Measurements from ENCODE around the gene EIF4E3. TPM values are rescaled to one million over a fixed set of nuclear protein-coding genes. Genes with fewer than 3 reads are reported as not detected.

EIF4E3 gene
- 6.3 and 18.2 TPM in 2 replicates for total RNA-seq (ENCODE audit: low replicate concordance)

GRCh38 chr3:71725271-71725991 is at the start of gene EIF4E3:
EIF4E3 (minus strand) TSS chr3:71725402; CDS start chr3:71725367, 35 bp downstream.
- Mint-ChIP-seq H3K27me3 (ENCODE audit: insufficient read depth, low read depth) (peaks cover 7% of the 10 kb centered on the region), H3K4me1 (peaks cover 36% of the 10 kb centered on the region), H3K36me3 (no peaks in the 10 kb centered on the region), H3K4me3 (peak within 1 kb of the TSS; percentile 90), H3K27ac (peak within 1 kb of the TSS; percentile 58), H3K9me3 (no peaks in the 10 kb centered on the region)
- Histone ChIP-seq H4K20me1 (ENCODE audit: low read depth) (peaks cover 14% of the 10 kb centered on the region), H2AFZ (replicated peaks) (peak within 1 kb of the TSS; percentile 96), H3K27me3 (peaks cover 42% of the 10 kb centered on the region), H3K36me3 (no peaks in the 10 kb centered on the region), H3F3A (ENCODE audit: low read depth) (peaks cover 24% of the 10 kb centered on the region), H3K4me1 (peaks cover 20% of the 10 kb centered on the region), H3K9me3 (ENCODE audit: low read depth) (no peaks in the 10 kb centered on the region), H3K27ac (no peak within 1 kb of the TSS), H3K79me2 (ENCODE audit: low read depth) (no peaks in the 10 kb centered on the region), H3K4me3 (peak within 1 kb of the TSS; percentile 80), H3K9ac (peak within 1 kb of the TSS; percentile 45), H3K4me2 (peak within 1 kb of the TSS; percentile 94)
- peak; percentile 81 for DNase-seq (ENCODE audit: low spot score)
- no peak for TF ChIP-seq EZH2 (IDR thresholded peaks at IDR 0.05)
- TF ChIP-seq EZH2phosphoT487 (IDR thresholded peaks at IDR 0.05): no peak
- TF ChIP-seq, protein P1, sequence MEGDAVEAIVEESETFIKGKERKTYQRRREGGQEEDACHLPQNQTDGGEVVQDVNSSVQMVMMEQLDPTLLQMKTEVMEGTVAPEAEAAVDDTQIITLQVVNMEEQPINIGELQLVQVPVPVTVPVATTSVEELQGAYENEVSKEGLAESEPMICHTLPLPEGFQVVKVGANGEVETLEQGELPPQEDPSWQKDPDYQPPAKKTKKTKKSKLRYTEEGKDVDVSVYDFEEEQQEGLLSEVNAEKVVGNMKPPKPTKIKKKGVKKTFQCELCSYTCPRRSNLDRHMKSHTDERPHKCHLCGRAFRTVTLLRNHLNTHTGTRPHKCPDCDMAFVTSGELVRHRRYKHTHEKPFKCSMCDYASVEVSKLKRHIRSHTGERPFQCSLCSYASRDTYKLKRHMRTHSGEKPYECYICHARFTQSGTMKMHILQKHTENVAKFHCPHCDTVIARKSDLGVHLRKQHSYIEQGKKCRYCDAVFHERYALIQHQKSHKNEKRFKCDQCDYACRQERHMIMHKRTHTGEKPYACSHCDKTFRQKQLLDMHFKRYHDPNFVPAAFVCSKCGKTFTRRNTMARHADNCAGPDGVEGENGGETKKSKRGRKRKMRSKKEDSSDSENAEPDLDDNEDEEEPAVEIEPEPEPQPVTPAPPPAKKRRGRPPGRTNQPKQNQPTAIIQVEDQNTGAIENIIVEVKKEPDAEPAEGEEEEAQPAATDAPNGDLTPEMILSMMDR (IDR thresholded peaks at IDR 0.05): no peak

DNA sequence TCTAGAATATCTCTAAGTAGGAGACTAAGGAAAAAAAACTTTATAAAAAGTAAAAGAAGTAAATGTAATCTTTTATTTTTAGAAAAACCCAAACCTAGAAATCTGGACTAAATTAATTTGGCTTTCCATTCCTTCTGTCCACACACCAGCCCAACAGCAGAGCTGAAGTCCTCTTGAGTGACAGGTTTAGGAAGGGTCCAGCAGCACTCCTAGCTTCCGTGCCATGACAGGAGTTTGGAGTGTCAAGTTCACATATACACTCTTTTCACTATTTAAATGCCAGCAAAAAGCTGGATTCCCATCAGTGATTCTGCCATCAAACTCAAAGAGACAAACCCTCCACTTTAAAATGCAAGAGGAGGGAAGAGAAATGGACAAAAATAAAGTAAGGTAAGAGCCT is 46.7 kb upstream of the EIF4E3 start:
- H3K9me3 Mint-ChIP-seq: no peaks in the 10 kb centered on the region
- no peaks in the 10 kb centered on the region for H3K36me3 Mint-ChIP-seq
- H3K27me3 Mint-ChIP-seq (ENCODE audit: insufficient read depth, low read depth): peaks cover 5% of the 10 kb centered on the region
- H3K27ac Mint-ChIP-seq: no peak overlapping the region
- DNase-seq (ENCODE audit: low spot score): no peak
- H3K27me3 ChIP-seq: no peaks in the 10 kb centered on the region
- TF ChIP-seq EZH2 (IDR thresholded peaks at IDR 0.05) (no peak), EZH2phosphoT487 (IDR thresholded peaks at IDR 0.05) (no peak)
- TF ChIP-seq, protein P1 (IDR thresholded peaks at IDR 0.05): no peak
- no peak overlapping the region for H3K9ac ChIP-seq
- no peaks in the 10 kb centered on the region for H3F3A ChIP-seq (ENCODE audit: low read depth)
- no peak overlapping the region for H3K4me2 ChIP-seq
- H3K79me2 ChIP-seq (ENCODE audit: low read depth): no peaks in the 10 kb centered on the region
- H3K4me1 ChIP-seq: no peaks in the 10 kb centered on the region
- H3K27ac ChIP-seq: no peak overlapping the region
- no peaks in the 10 kb centered on the region for H4K20me1 ChIP-seq (ENCODE audit: low read depth)
- H3K4me3 ChIP-seq: no peak overlapping the region
- H3K4me1 Mint-ChIP-seq: no peaks in the 10 kb centered on the region
- H3K36me3 ChIP-seq: no peaks in the 10 kb centered on the region
- no peaks in the 10 kb centered on the region for H3K9me3 ChIP-seq (ENCODE audit: low read depth)
- no peak overlapping the region for H3K4me3 Mint-ChIP-seq
- H2AFZ ChIP-seq (replicated peaks): no peak overlapping the region

GRCh38 chr3:71771126-71771525 is 45.9 kb upstream of the EIF4E3 start:
- no peak overlapping the region for H3K27ac Mint-ChIP-seq
- H3K4me3 Mint-ChIP-seq: no peak overlapping the region
- no peaks in the 10 kb centered on the region for H3K36me3 ChIP-seq
- H3K4me1 ChIP-seq: no peaks in the 10 kb centered on the region
- H3K9me3 ChIP-seq (ENCODE audit: low read depth): no peaks in the 10 kb centered on the region
- DNase-seq (ENCODE audit: low spot score): no peak
- H3K27me3 ChIP-seq: no peaks in the 10 kb centered on the region
- no peak overlapping the region for H3K9ac ChIP-seq
- no peaks in the 10 kb centered on the region for H3K36me3 Mint-ChIP-seq
- H4K20me1 ChIP-seq (ENCODE audit: low read depth): no peaks in the 10 kb centered on the region
- no peaks in the 10 kb centered on the region for H3K4me1 Mint-ChIP-seq
- TF ChIP-seq, protein P1 (IDR thresholded peaks at IDR 0.05): no peak
- TF ChIP-seq EZH2 (IDR thresholded peaks at IDR 0.05) (no peak), EZH2phosphoT487 (IDR thresholded peaks at IDR 0.05) (no peak)
- no peak overlapping the region for H2AFZ ChIP-seq (replicated peaks)
- peaks cover 5% of the 10 kb centered on the region for H3K27me3 Mint-ChIP-seq (ENCODE audit: insufficient read depth, low read depth)
- H3K9me3 Mint-ChIP-seq: no peaks in the 10 kb centered on the region
- H3K4me2 ChIP-seq: no peak overlapping the region
- no peak overlapping the region for H3K4me3 ChIP-seq
- H3F3A ChIP-seq (ENCODE audit: low read depth): no peaks in the 10 kb centered on the region
- H3K27ac ChIP-seq: no peak overlapping the region
- H3K79me2 ChIP-seq (ENCODE audit: low read depth): no peaks in the 10 kb centered on the region
